Naive thymus-derived CD4-positive, alpha-beta T cell (primary cell): ENCODE results near the gene WDTC1. TPM values are rescaled to one million over a fixed set of nuclear protein-coding genes. Genes with fewer than 3 reads are reported as not detected.
"Not testable (repeated sequence)": the region's sequence is repeated elsewhere in the genome, so short reads cannot be mapped to it uniquely, and the experiment has no call there.

Experiments used
- ATAC-seq: fragments of 150-1000 bp; cut with Tn5 transposase; 2 replicates; pipeline ENCODE4 v1.10.0; 2021; ENCODE audit warnings: mild to moderate bottlenecking, moderate library complexity
- CTCF ChIA-PET: fragments of 350-600 bp; sonication (Branson Sonifier 250); formaldehyde crosslinking; loops from one replicate; lab custom pipeline; 2021; ENCODE audit warnings: antibody characterized with exemption; lab: Charles Lee
- POLR2A ChIA-PET: fragments of 350-600 bp; sonication (Branson Sonifier 250); formaldehyde crosslinking; loops from one replicate; lab custom pipeline; 2021; ENCODE audit warnings: antibody characterized with exemption, inconsistent platforms; lab: Charles Lee
- DNase-seq, 9 donors: peaks; one replicate each; pipeline versions ENCODE4 v3.0.0 to v3.0.0-alpha.2; 2020 to 2022; ENCODE audit warnings: mixed read lengths in 1 of 9
- H3K27ac ChIP-seq: one replicate; pipeline ENCODE4 v1.7.0; 2013; ENCODE audit warnings: mild to moderate bottlenecking, low read depth, low read length, moderate library complexity
- H3K27me3 ChIP-seq, 2 donors: one replicate each; pipeline ENCODE4 v1.7.0; 2013; ENCODE audit warnings: low read length in 2 of 2, mild to moderate bottlenecking in 2 of 2, moderate library complexity in 2 of 2; ENCODE audit not compliant: control insufficient read depth in 2 of 2, insufficient read depth in 2 of 2
- H3K36me3 ChIP-seq, 3 experiments: 1 replicate in 2 of 3; 2 replicates in 1 of 3; pipeline ENCODE4 v1.7.0; 2013; ENCODE audit warnings: low read length in 3 of 3, mild to moderate bottlenecking in 3 of 3, moderate library complexity in 1 of 3; ENCODE audit not compliant: insufficient read depth in 3 of 3, control insufficient read depth in 2 of 3
- H3K4me1 ChIP-seq, 2 donors: one replicate each; pipeline ENCODE4 v1.7.0; 2013; ENCODE audit warnings: low read length in 2 of 2, mild to moderate bottlenecking in 2 of 2, moderate library complexity in 1 of 2; ENCODE audit not compliant: control insufficient read depth in 2 of 2, insufficient read depth in 2 of 2
- H3K4me3 ChIP-seq: 2 replicates; pipeline ENCODE4 v1.7.0; 2013; ENCODE audit warnings: mild to moderate bottlenecking, low read length
- H3K9me3 ChIP-seq, 3 experiments: 1 replicate in 2 of 3; 2 replicates in 1 of 3; pipeline ENCODE4 v1.7.0; 2013; ENCODE audit warnings: low read length in 3 of 3; ENCODE audit not compliant: control insufficient read depth in 2 of 3
- H3K27ac Mint-ChIP-seq, 9 donors: one replicate each; pipeline ENCODE4 v1.8.0; 2020 to 2022; ENCODE audit warnings: mixed read lengths in 9 of 9, mild to moderate bottlenecking in 8 of 9, moderate library complexity in 5 of 9, inconsistent platforms in 2 of 9
- H3K27me3 Mint-ChIP-seq, 5 donors: one replicate each; pipeline ENCODE4 v1.8.0; 2021 to 2022; ENCODE audit warnings: mixed read lengths in 5 of 5, mild to moderate bottlenecking in 1 of 5
- H3K36me3 Mint-ChIP-seq, 5 donors: one replicate each; pipeline ENCODE4 v1.8.0; 2020 to 2022; ENCODE audit warnings: mixed read lengths in 5 of 5, mild to moderate bottlenecking in 3 of 5, inconsistent platforms in 1 of 5
- H3K4me1 Mint-ChIP-seq, 7 donors: one replicate each; pipeline ENCODE4 v1.8.0; 2020 to 2022; ENCODE audit warnings: mixed read lengths in 7 of 7, mild to moderate bottlenecking in 3 of 7, inconsistent platforms in 1 of 7
- H3K4me3 Mint-ChIP-seq, 10 donors: one replicate each; pipeline ENCODE4 v1.8.0; 2020 to 2022; ENCODE audit warnings: mild to moderate bottlenecking in 10 of 10, mixed read lengths in 10 of 10, moderate library complexity in 6 of 10, inconsistent platforms in 2 of 10
- H3K9me3 Mint-ChIP-seq, 11 donors: one replicate each; pipeline ENCODE4 v1.8.0; 2020 to 2022; ENCODE audit warnings: mixed read lengths in 11 of 11, mild to moderate bottlenecking in 4 of 11, inconsistent platforms in 1 of 11, moderate library complexity in 1 of 11
- intact Hi-C, 2 donors: fragments of 100-400 bp; cut with micrococcal nuclease; formaldehyde crosslinking; loops; one replicate each; pipeline ENCODE4 v1.15.1; 2023
- polyA plus RNA-seq, 2 donors: library from polyadenylated mRNA; unstranded; fragments of 300-500 nt; fragmentation: Illumina TruSeq; gene quantifications; one replicate each; pipeline ENCODE4 v1.2.3, GENCODE V29; 2021
- total RNA-seq, 6 experiments: library from RNA in 5 of 6; stranded (reverse) in 5 of 6; gene quantifications; 1 replicate in 5 of 6; 2 replicates in 1 of 6; pipeline ENCODE4 v1.2.3 and lab custom pipeline; 2021 to 2026

Gene WDTC1
- total and polyA plus RNA-seq, 7 experiments from 2014 or later: 5.8 to 59.0 (median 35.3) TPM

DNA sequence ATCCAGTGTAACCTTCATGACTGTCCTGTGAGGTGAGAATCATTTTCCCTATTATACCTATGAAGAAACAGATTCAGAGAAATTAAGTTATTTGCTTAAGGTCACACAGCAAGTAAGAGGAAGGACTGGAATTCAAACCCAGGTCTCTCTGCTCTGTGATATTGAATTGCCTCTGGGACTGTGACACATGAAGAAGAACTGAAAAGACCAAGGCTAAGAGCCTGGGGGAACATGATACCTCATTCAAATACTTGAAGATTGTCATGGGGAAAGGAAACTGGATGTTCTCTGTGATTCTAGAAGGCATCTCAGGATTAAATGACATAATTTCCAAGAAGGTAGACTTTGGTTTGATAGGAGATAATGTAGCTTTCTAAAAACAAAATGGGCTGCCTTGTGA lies 3.6 kb downstream of the WDTC1 start:
- Histone ChIP-seq H3K4me3 (no peak overlapping the region), H3K27me3 (no peaks in the 10 kb centered on the region), H3K4me1 (peaks cover 18 to 22% of the 10 kb centered on the region in 2 donors), H3K36me3 (no peaks in the 10 kb centered on the region), H3K9me3 (no peaks in the 10 kb centered on the region), H3K27ac (no peak overlapping the region)
- Mint-ChIP-seq H3K4me1 (peaks cover 25 to 50% (median 40%) of the 10 kb centered on the region in 7 donors), H3K27ac (peak overlapping the region in 1 of 9 donors; percentile 48), H3K36me3 (peaks cover 0 to 5% (median 2%) of the 10 kb centered on the region in 5 donors), H3K27me3 (no peaks in the 10 kb centered on the region), H3K4me3 (peak overlapping the region in 2 of 10 donors; percentile 20 to 45), H3K9me3 (peaks cover 0 to 5% (median 0%) of the 10 kb centered on the region in 11 donors)
- no peak for DNase-seq
- intact Hi-C loops: loop anchor here (10.0 kb wide), 4 partner anchors 257 to 597 kb away; partner anchors contain the start of genes PPP1R8 (in 1 of the 2), STX12 (in 1 of the 2) and WASF2 (in 1 of the 2)
- ChIA-PET CTCF (interaction anchor here (1.2 kb wide), 1 partner anchor 51 kb away, joined by 3 read pairs; no protein-coding TSS in a partner anchor), POLR2A (interaction anchor here (0.7 kb wide), 1 partner anchor 140 kb away, joined by 3 read pairs; no protein-coding TSS in a partner anchor)
- no peak for ATAC-seq

DNA sequence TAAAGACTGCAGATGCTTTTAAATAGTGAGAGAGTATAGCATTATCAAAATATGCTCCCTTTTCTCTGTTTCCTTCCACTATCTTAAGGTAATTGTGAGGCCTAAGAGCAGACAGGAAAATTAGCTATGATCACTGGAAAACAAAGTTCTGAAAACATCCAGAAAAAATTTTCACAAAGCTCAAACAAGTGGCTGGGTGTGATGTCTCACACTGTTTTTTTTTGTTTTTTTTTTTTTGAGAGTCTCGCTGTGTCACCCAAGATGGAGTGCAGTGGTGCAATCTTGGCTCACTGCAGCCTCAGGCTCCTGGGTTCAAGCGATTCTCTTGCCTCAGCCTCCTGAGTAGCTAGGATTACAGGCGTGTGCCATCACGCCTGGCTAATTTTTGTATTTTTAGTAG lies 7.2 kb downstream of the WDTC1 start:
- no peaks in the 10 kb centered on the region for H3K9me3 ChIP-seq
- no peak overlapping the region for H3K4me3 ChIP-seq
- Mint-ChIP-seq H3K36me3 (peaks cover 0 to 17% (median 12%) of the 10 kb centered on the region in 5 donors), H3K4me3 (no peak overlapping the region), H3K27ac (peak overlapping the region in 3 of 9 donors; percentile 28 to 39 (median 30)), H3K27me3 (no peaks in the 10 kb centered on the region), H3K4me1 (peaks cover 9 to 33% (median 25%) of the 10 kb centered on the region in 7 donors), H3K9me3 (peaks cover 0 to 3% (median 0%) of the 10 kb centered on the region in 11 donors)
- ChIA-PET CTCF (interaction anchor here (0.5 to 2.6 kb wide), 3 partner anchors 16 to 130 kb away, joined by 3 to 5 read pairs (median 4); no protein-coding TSS in a partner anchor), POLR2A (no interaction called here)
- DNase-seq (no peak), ATAC-seq (no peak)
- H3K36me3 ChIP-seq: no peaks in the 10 kb centered on the region
- no peaks in the 10 kb centered on the region for H3K27me3 ChIP-seq
- H3K4me1 ChIP-seq: no peaks in the 10 kb centered on the region
- no peak overlapping the region for H3K27ac ChIP-seq
- intact Hi-C loops: no loop called here

DNA sequence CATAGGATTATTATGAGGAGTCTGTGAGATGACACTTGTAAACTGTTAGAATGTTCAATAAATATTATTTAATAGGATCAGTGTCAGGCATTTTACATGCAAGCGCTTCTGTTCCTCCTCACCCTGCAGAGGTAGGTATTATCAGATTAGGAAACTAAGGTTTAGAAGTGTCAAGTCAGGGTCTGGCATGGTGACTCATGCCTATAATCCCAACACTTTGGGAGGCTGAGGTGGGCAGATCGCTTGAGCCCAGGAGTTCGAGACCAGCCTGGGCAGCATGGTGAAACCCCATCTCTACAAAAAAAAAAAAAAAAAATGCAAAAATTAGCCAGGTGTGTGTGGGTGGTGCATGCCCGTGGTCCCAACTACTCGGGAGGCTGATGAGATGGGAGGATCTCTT lies 9.2 kb downstream of the WDTC1 start:
- CTCF ChIA-PET, intact Hi-C loops, H3K4me3 ChIP-seq, H3K4me3 Mint-ChIP-seq, H3K4me1 ChIP-seq, H3K27me3 ChIP-seq, H3K9me3 Mint-ChIP-seq, H3K36me3 ChIP-seq, DNase-seq, H3K27me3 Mint-ChIP-seq, H3K27ac Mint-ChIP-seq, ATAC-seq, H3K27ac ChIP-seq, H3K9me3 ChIP-seq: not testable (repeated sequence)
- H3K4me1 Mint-ChIP-seq: peaks cover 0 to 23% (median 19%) of the 10 kb centered on the region in 7 donors
- peaks cover 0 to 22% (median 15%) of the 10 kb centered on the region in 5 donors for H3K36me3 Mint-ChIP-seq
- POLR2A ChIA-PET: interaction anchor here (0.7 kb wide), 1 partner anchor 10 kb away, joined by 3 read pairs; the partner anchor contains the start of gene WDTC1

DNA sequence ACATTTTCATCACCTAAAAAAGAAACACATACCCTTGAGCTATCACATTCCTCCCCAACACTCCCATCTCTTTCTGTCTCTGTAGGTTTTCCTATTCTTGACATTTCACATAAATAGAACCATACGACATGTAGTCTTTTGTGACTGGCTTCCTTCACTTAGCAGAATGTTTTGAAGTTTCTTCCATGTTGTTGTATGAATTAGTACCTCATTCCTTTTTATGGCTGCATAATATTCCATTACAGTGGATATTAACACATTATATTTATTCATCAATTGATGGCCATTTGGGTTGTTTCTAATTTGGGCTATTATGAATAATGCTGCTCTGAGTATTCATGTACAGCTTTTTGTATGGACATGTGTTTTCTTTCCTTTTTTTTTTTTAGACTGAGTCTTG lies 11.8 kb downstream of the WDTC1 start:
- Mint-ChIP-seq H3K4me1 (peaks cover 0 to 27% (median 18%) of the 10 kb centered on the region in 7 donors), H3K4me3 (no peak overlapping the region), H3K27me3 (no peaks in the 10 kb centered on the region), H3K36me3 (peaks cover 0 to 25% (median 15%) of the 10 kb centered on the region in 5 donors), H3K27ac (peak overlapping the region in 1 of 9 donors; percentile 2), H3K9me3 (peaks cover 0 to 3% (median 0%) of the 10 kb centered on the region in 11 donors)
- intact Hi-C loops: no loop called here
- H3K27ac ChIP-seq: no peak overlapping the region
- ChIA-PET CTCF (interaction anchor here (1.0 kb wide), 1 partner anchor 12 kb away, joined by 3 read pairs; no protein-coding TSS in a partner anchor), POLR2A (no interaction called here)
- no peaks in the 10 kb centered on the region for H3K4me1 ChIP-seq
- no peaks in the 10 kb centered on the region for H3K27me3 ChIP-seq
- H3K4me3 ChIP-seq: no peak overlapping the region
- H3K36me3 ChIP-seq: no peaks in the 10 kb centered on the region
- DNase-seq: no peak
- H3K9me3 ChIP-seq: no peaks in the 10 kb centered on the region
- no peak for ATAC-seq

DNA sequence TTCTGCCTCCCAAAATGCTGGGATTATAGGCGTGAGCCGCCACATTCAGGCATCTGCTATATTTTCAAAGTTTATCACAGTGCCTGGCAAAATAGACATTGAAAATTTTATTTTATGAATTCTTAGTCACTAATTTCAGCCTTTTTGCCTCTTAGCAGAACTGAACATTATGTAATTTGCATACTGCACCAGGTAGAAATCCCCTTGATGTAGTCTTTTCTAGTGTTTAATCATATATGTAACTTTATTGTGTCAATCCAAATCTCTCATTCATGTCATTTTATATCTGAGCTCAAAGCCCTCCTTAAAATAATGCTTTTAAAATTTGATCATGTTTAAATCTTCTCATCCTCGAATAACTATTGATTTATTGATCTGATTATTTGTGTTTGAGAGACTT lies 19.2 kb downstream of the WDTC1 start:
- ATAC-seq (no peak), DNase-seq (no peak)
- ChIA-PET CTCF (interaction anchor here (0.7 to 1.0 kb wide), 3 partner anchors 134 to 151 kb away, joined by 3 read pairs; no protein-coding TSS in a partner anchor), POLR2A (interaction anchor here (0.9 kb wide), 1 partner anchor 9 kb away, joined by 5 read pairs; no protein-coding TSS in a partner anchor)
- no peak overlapping the region for H3K4me3 ChIP-seq
- H3K4me1 ChIP-seq: peaks cover 0 to 39% of the 10 kb centered on the region in 2 donors
- H3K27ac Mint-ChIP-seq: peak overlapping the region in 7 of 9 donors; percentile 55 to 86 (median 77)
- H3K9me3 ChIP-seq: no peaks in the 10 kb centered on the region
- intact Hi-C loops: no loop called here
- H3K9me3 Mint-ChIP-seq: no peaks in the 10 kb centered on the region
- H3K36me3 ChIP-seq: no peaks in the 10 kb centered on the region
- no peaks in the 10 kb centered on the region for H3K27me3 Mint-ChIP-seq
- peaks cover 25 to 66% (median 56%) of the 10 kb centered on the region in 7 donors for H3K4me1 Mint-ChIP-seq
- peak overlapping the region in 9 of 10 donors; percentile 1 to 74 (median 65) for H3K4me3 Mint-ChIP-seq
- peaks cover 0 to 18% (median 7%) of the 10 kb centered on the region in 5 donors for H3K36me3 Mint-ChIP-seq
- H3K27me3 ChIP-seq: no peaks in the 10 kb centered on the region
- no peak overlapping the region for H3K27ac ChIP-seq

DNA sequence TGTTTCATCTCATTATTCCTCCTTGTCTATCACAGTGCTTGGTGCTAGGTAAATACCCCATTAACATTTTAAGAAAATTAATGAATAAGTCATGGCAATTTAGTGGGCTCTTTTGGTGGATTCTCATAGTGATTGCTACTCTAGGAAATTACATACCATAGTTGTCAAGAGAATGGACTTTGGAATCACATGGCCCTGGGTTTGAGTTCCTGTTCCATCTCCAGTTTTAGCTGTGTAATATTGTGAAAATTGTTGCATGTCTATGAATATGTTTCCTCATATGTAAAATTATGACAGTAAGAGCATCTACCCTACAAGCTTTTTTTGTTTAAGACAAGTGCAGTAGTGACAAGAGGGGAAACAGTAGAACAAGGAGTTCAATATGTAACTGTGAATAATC lies 20.7 kb downstream of the WDTC1 start:
- H3K27ac ChIP-seq: no peak overlapping the region
- POLR2A ChIA-PET: interaction anchor here (0.9 kb wide), 1 partner anchor 68 kb away, joined by 5 read pairs; no protein-coding TSS in a partner anchor
- ATAC-seq: no peak

More for the DNA sequence above, 20.7 kb downstream of the WDTC1 start:
- Mint-ChIP-seq H3K27me3 (no peaks in the 10 kb centered on the region), H3K36me3 (peaks cover 0 to 9% (median 8%) of the 10 kb centered on the region in 5 donors), H3K27ac (peak overlapping the region in 7 of 9 donors; percentile 10 to 65 (median 24)), H3K4me3 (peak overlapping the region in 7 of 10 donors; percentile 2 to 64 (median 30)), H3K9me3 (no peaks in the 10 kb centered on the region), H3K4me1 (peaks cover 27 to 71% (median 51%) of the 10 kb centered on the region in 7 donors)
- no peaks in the 10 kb centered on the region for H3K36me3 ChIP-seq
- CTCF ChIA-PET: interaction anchor here (0.8 kb wide), 1 partner anchor 209 kb away, joined by 3 read pairs; no protein-coding TSS in a partner anchor
- H3K27me3 ChIP-seq: no peaks in the 10 kb centered on the region
- no peak for DNase-seq
- peaks cover 0 to 42% of the 10 kb centered on the region in 2 donors for H3K4me1 ChIP-seq
- H3K4me3 ChIP-seq: no peak overlapping the region
- intact Hi-C loops: no loop called here
- H3K9me3 ChIP-seq: no peaks in the 10 kb centered on the region
